Measurements from ENCODE around the gene SHB.
A peak's percentile ranks its signal among the peaks of the same experiment; 100 is the strongest.

Gene SHB

GRCh38 chr9:38068701-38069628 is at the start of gene SHB:
Gene SHB (minus strand): TSS chr9:38069227. CDS start chr9:38068645, 582 bp downstream.
- peak; percentile 60 to 91 for DNase-seq (ENCODE audit: low spot score in 2 of 2)
- Histone ChIP-seq H3K4me1 (peaks cover 19% of the 10 kb centered on the region), H3K9me3 (no peaks in the 10 kb centered on the region), H3K27me3 (ENCODE audit: low read depth) (no peaks in the 10 kb centered on the region), H3K36me3 (replicated peaks) (no peaks in the 10 kb centered on the region; the same call in 1 of the 2 replicates), H3K4me3 (peak within 1 kb of the TSS; percentile 83)
- in situ Hi-C loops (cut with MboI; ENCODE audit: low sequenced_read_pairs) = no loop called here

DNA sequence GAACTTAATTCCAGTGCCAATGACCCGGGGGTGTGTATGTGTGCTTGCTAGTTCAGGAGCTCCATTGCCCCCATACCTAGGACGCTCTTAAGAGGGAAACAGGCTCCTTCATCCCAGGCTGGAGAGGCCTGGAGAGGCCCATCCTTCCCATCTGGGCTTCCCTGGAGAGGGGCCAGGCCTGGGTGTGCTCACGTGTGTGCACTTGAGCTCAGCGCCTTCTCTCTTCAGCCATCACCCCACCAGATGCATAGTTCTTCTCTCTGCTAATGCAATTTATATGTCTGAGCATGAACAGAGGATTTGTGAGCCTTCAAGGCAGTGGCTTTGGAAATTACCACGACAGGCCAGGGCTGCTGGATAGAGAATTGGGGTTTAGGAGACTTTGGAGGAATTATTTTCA is 48.6 kb upstream of the SHB start:
- in situ Hi-C loops (cut with MboI; ENCODE audit: low sequenced_read_pairs) = no loop called here
- DNase-seq (ENCODE audit: low spot score in 2 of 2) = no peak

GRCh38 chr9:38114905-38115304 is 45.9 kb upstream of the SHB start:
- DNase-seq (ENCODE audit: low spot score in 2 of 2) = no peak
- no peaks in the 10 kb centered on the region; the same call in 1 of the 2 replicates for H3K27me3 ChIP-seq (ENCODE audit: low read depth)
- H3K36me3 ChIP-seq (replicated peaks) = no peaks in the 10 kb centered on the region
- H3K4me3 ChIP-seq = no peak overlapping the region
- H3K4me1 ChIP-seq = no peaks in the 10 kb centered on the region
- no peaks in the 10 kb centered on the region for H3K9me3 ChIP-seq
- in situ Hi-C loops (cut with MboI; ENCODE audit: low sequenced_read_pairs) = no loop called here

More for the DNA sequence above, 48.6 kb upstream of the SHB start:
- Histone ChIP-seq H3K36me3 (replicated peaks) (no peaks in the 10 kb centered on the region), H3K27me3 (ENCODE audit: low read depth) (no peaks in the 10 kb centered on the region; the same call in 1 of the 2 replicates), H3K9me3 (no peaks in the 10 kb centered on the region), H3K4me3 (no peak overlapping the region), H3K4me1 (no peaks in the 10 kb centered on the region)

- in situ Hi-C loops (cut with MboI; ENCODE audit: low sequenced_read_pairs) = no loop called here
These were observed 43.4 kb upstream of the SHB start for GRCh38 chr9:38112456-38112855.

GRCh38 chr9:38112049-38112448 is 43.0 kb upstream of the SHB start:
- DNase-seq (ENCODE audit: low spot score in 2 of 2) = no peak
- in situ Hi-C loops (cut with MboI; ENCODE audit: low sequenced_read_pairs) = no loop called here
- Histone ChIP-seq H3K9me3 (no peaks in the 10 kb centered on the region), H3K36me3 (replicated peaks) (no peaks in the 10 kb centered on the region), H3K4me3 (no peak overlapping the region), H3K27me3 (ENCODE audit: low read depth) (no peaks in the 10 kb centered on the region), H3K4me1 (no peaks in the 10 kb centered on the region)

More at GRCh38 chr9:38112456-38112855, 43.4 kb upstream of the SHB start:
- DNase-seq (ENCODE audit: low spot score in 2 of 2) = no peak
- no peaks in the 10 kb centered on the region for H3K9me3 ChIP-seq
- no peak overlapping the region for H3K4me3 ChIP-seq
- no peaks in the 10 kb centered on the region for H3K36me3 ChIP-seq (replicated peaks)
- no peaks in the 10 kb centered on the region for H3K27me3 ChIP-seq (ENCODE audit: low read depth)
- H3K4me1 ChIP-seq = no peaks in the 10 kb centered on the region

DNA sequence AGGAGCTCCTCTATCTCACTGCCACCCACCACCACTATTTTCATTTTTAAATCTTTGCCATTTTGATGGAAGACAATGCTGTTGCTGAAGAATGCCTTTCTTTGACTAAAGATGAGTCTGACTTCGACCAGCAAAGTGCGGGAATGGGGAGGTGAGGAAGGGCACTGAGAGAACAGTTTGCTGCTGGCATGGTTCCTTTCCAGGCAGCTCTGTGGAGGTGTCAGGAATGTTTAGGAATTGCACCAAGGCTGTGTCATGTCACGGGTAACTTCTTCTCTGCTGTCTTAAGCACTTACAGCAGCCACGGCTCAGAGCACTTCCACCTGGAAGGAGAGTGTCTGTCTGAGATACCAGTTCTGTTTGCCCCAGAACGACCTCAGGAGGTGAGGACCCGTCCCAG is 41.4 kb upstream of the SHB start:
- Histone ChIP-seq H3K9me3 (no peaks in the 10 kb centered on the region), H3K27me3 (ENCODE audit: low read depth) (no peaks in the 10 kb centered on the region), H3K4me3 (no peak overlapping the region), H3K4me1 (no peaks in the 10 kb centered on the region), H3K36me3 (replicated peaks) (no peaks in the 10 kb centered on the region)
- no peak for DNase-seq (ENCODE audit: low spot score in 2 of 2)
- in situ Hi-C loops (cut with MboI; ENCODE audit: low sequenced_read_pairs) = no loop called here

- Histone ChIP-seq H3K27me3 (ENCODE audit: low read depth) (no peaks in the 10 kb centered on the region), H3K4me1 (no peaks in the 10 kb centered on the region), H3K36me3 (replicated peaks) (no peaks in the 10 kb centered on the region), H3K4me3 (no peak overlapping the region), H3K9me3 (no peaks in the 10 kb centered on the region)
- DNase-seq (ENCODE audit: low spot score in 2 of 2) = no peak
- in situ Hi-C loops (cut with MboI; ENCODE audit: low sequenced_read_pairs) = no loop called here
These were observed 40.6 kb upstream of the SHB start for GRCh38 chr9:38109601-38110000.

DNA sequence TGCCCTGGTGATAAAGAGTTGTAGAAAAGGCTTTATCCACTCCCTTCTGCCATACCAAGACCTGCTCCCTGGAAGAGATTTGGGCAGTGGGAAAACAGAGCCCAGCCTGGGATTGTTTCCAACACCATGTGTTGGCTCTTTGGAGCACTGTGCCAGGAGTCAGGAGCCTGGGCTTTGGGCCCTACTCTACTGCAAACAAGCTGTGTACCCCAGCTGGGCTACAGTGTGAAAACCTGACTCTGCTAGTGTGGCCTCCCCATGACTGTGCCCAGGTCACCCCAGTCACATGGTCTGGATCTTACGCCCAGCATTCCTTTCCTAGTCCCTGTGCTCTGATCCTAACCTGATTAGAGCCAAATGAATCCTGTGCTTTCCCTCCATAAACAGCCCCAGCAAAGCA is 39.3 kb upstream of the SHB start:
- H3K27me3 ChIP-seq (ENCODE audit: low read depth) = no peaks in the 10 kb centered on the region
- no peaks in the 10 kb centered on the region for H3K9me3 ChIP-seq
- no peaks in the 10 kb centered on the region for H3K4me1 ChIP-seq
- no peak overlapping the region for H3K4me3 ChIP-seq
- in situ Hi-C loops (cut with MboI; ENCODE audit: low sequenced_read_pairs) = no loop called here
- no peaks in the 10 kb centered on the region for H3K36me3 ChIP-seq (replicated peaks)
- no peak for DNase-seq (ENCODE audit: low spot score in 2 of 2)

DNA sequence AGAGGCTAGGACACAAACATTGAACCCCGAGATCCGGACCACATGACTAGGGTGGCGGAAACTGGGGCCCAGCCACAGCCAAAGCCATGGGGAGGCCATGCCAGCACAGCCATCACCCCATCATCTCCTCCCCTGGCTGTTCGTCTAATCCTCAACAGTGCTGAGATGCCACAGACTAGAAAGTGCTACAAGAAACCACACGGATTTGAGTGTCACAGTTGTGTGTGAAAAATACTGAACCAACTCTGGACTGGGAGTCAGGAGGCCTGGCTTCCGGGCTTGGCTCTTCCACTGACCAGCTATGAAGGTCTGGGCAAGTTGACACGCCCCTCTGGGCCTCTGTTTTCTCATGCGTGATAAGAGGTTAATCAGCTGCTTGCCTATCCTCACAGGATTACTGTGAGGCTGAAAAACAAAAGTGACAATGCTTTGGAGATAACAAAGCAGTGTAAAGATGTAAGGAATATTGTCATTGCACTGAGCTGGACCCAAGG is 38.8 kb upstream of the SHB start:
- Histone ChIP-seq H3K27me3 (ENCODE audit: low read depth) (no peaks in the 10 kb centered on the region), H3K9me3 (no peaks in the 10 kb centered on the region), H3K4me3 (no peak overlapping the region), H3K36me3 (replicated peaks) (no peaks in the 10 kb centered on the region), H3K4me1 (no peaks in the 10 kb centered on the region)
- DNase-seq (ENCODE audit: low spot score in 2 of 2) = no peak
- in situ Hi-C loops (cut with MboI; ENCODE audit: low sequenced_read_pairs) = no loop called here

- Histone ChIP-seq H3K4me1 (no peaks in the 10 kb centered on the region), H3K9me3 (no peaks in the 10 kb centered on the region), H3K4me3 (no peak overlapping the region), H3K27me3 (ENCODE audit: low read depth) (no peaks in the 10 kb centered on the region), H3K36me3 (replicated peaks) (no peaks in the 10 kb centered on the region)
- in situ Hi-C loops (cut with MboI; ENCODE audit: low sequenced_read_pairs) = no loop called here
- no peak for DNase-seq (ENCODE audit: low spot score in 2 of 2)
These were observed 38.4 kb upstream of the SHB start for GRCh38 chr9:38107405-38107804.

GRCh38 chr9:38106488-38106887 is 37.5 kb upstream of the SHB start:
- in situ Hi-C loops (cut with MboI; ENCODE audit: low sequenced_read_pairs) = no loop called here
- H3K27me3 ChIP-seq (ENCODE audit: low read depth) = no peaks in the 10 kb centered on the region
- no peaks in the 10 kb centered on the region for H3K4me1 ChIP-seq
- no peaks in the 10 kb centered on the region for H3K36me3 ChIP-seq (replicated peaks)
- H3K4me3 ChIP-seq = no peak overlapping the region
- no peaks in the 10 kb centered on the region for H3K9me3 ChIP-seq
- DNase-seq (ENCODE audit: low spot score in 2 of 2) = no peak

GRCh38 chr9:38103340-38103739 is 34.3 kb upstream of the SHB start:
- no peak for DNase-seq (ENCODE audit: low spot score in 2 of 2)
- in situ Hi-C loops (cut with MboI; ENCODE audit: low sequenced_read_pairs) = no loop called here
- no peak overlapping the region for H3K4me3 ChIP-seq

GRCh38 chr9:38101423-38101822 is 32.4 kb upstream of the SHB start:
- no peaks in the 10 kb centered on the region for H3K9me3 ChIP-seq
- in situ Hi-C loops (cut with MboI; ENCODE audit: low sequenced_read_pairs) = no loop called here
- no peak for DNase-seq (ENCODE audit: low spot score in 2 of 2)
- peaks cover 6% of the 10 kb centered on the region for H3K27me3 ChIP-seq (ENCODE audit: low read depth)
- H3K4me3 ChIP-seq = no peak overlapping the region
- H3K36me3 ChIP-seq (replicated peaks) = no peaks in the 10 kb centered on the region
- H3K4me1 ChIP-seq = no peaks in the 10 kb centered on the region

More at GRCh38 chr9:38103340-38103739, 34.3 kb upstream of the SHB start:
- Histone ChIP-seq H3K9me3 (no peaks in the 10 kb centered on the region), H3K36me3 (replicated peaks) (no peaks in the 10 kb centered on the region), H3K4me1 (no peaks in the 10 kb centered on the region), H3K27me3 (ENCODE audit: low read depth) (peaks cover 6% of the 10 kb centered on the region)

DNA sequence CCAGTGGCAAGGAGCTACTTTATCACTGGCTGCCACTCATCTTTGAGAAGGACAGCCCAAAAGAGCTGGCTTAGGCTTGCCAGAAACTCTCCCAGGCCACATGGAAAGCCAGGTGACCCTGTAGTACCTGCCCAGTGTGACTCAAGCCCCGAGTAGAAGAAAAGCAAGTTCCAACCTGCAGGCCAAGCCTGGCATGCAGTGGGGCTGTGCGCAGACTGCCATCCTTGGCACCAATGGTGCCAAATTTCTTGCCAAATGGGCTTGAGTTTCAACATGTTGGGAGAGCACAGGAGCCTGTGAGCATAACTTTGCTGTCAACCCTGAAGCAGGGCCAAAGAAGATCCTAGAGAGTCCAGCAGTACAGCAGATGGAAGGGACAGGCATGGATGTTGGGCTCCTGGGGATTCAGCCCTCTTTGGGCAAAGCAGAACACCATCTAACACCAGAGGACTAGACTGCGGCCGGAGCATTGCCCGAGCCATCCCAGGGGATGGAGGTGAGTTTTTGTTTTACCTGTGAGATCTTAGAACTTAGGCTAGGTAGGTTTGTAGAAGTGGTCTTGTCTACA is 27.3 kb upstream of the SHB start:
- Histone ChIP-seq H3K4me3 (no peak overlapping the region), H3K36me3 (replicated peaks) (no peaks in the 10 kb centered on the region), H3K4me1 (peaks cover 13% of the 10 kb centered on the region), H3K9me3 (no peaks in the 10 kb centered on the region), H3K27me3 (ENCODE audit: low read depth) (peaks cover 6% of the 10 kb centered on the region)
- DNase-seq (ENCODE audit: low spot score in 2 of 2) = no peak
- in situ Hi-C loops (cut with MboI; ENCODE audit: low sequenced_read_pairs) = no loop called here
